NCI-H146 treated with DMSO at 0.1 percent for 48 hours (cell line): Measurements from ENCODE around the gene DSC2.
"Not testable (repeated sequence)": the region's sequence is repeated elsewhere in the genome, so short reads cannot be mapped to it uniquely, and the experiment has no call there.

Source experiments
- DNase-seq: peaks from one replicate; lab custom pipeline; 2025; ENCODE audit not compliant: unreplicated experiment; lab: John Stamatoyannopoulos, UW

DSC2 gene

DNA sequence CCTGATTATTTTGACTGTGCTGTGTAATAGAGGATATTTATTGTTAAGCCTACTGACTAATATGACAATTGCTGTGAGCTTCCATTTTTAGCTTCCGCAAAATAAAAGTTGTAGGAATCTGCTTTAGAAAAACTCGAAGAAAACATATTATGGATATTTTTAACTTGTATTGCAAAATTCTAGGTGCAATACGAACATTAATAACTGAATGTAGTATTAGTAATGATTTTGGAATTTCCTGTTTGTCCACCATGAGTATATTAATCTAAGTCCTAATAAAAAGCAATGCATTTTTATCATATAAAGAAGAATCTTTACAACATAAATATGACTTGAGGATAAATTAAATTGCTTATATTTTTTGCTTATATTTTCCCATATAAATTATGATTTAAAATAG lies 57.3 kb downstream of the DSC2 start:
- DNase-seq: no peak

DNA sequence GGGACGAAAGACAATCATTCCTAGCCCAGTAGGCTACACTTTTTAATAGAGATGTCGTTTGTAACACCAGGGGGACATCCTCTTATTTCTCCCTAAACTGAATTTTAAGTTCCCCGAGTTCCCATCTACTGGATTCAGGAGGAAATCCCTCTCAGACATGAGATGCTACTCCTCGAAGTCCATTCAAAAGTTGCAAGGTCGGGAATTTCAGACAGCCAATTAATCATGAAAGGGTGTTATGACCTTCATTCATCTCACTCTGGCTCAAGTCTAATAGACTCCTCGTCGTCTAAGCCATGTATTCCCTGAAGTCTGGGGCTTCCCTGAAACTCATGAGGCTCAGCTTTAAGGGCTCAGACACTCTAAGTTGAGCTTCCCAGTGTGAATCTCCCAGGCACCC lies 58.5 kb downstream of the DSC2 start:
- no peak for DNase-seq

DNA sequence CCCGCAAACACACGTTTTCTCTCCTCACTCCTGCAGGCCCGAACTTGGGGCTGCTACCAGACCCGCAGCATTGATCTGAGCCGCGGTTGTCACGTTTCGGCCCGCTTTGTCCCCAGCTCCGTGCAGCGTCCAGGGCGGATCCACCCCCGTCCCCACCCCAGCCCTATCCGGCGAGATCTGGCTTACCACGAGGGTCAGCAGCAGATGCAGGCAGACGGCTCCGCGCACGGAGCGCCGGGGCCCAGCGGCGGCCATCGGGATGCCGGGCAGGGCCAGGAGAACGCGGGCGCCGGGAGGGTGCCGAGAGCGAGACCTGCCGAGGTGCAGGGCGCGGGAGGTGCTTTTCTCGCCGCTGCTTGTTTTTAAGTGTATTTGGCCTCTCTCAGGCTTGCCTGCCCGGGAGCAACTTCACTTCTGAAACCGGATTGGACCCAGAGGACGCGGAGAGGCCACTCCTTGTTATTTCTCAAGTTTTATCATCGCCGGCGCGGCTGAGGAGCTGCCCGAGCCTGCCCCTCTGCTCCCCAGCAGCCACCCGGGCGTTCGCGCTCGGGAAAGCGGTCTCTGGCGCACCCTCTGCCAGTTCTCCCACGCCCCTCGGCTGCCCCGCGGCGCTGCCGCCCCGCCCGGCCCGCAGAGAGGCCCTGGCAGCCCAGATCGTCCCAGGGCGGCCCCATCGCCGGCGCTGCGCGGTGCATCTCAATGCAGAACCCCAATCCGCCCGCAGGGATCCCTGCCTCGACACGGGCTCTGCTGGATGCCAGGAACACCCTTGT lies 59.6 kb downstream of the DSC2 start, which contains the start of gene DSC3:
Gene DSC3, minus strand, starts transcription at position 337 of the 776 bp plus-strand sequence. Its CDS starts 82 bp downstream, at position 255.
- DNase-seq: no peak

DNA sequence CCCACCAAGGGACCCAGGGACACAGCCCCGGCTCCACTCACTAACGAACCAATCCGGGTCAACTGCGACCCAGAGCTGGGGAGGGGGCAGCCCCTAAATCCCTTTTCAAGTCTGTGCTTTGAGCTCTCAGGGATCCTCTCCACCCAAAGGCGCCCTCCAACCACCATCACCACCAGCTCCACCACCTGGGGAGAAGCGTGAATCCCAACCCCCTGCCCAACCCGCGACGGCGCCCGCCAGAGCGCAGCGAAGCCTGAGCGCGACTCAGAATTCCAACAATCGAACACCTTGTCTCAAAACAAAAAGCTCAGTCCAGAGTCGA lies 60.2 kb downstream of the DSC2 start:
- DNase-seq: no peak

DNA sequence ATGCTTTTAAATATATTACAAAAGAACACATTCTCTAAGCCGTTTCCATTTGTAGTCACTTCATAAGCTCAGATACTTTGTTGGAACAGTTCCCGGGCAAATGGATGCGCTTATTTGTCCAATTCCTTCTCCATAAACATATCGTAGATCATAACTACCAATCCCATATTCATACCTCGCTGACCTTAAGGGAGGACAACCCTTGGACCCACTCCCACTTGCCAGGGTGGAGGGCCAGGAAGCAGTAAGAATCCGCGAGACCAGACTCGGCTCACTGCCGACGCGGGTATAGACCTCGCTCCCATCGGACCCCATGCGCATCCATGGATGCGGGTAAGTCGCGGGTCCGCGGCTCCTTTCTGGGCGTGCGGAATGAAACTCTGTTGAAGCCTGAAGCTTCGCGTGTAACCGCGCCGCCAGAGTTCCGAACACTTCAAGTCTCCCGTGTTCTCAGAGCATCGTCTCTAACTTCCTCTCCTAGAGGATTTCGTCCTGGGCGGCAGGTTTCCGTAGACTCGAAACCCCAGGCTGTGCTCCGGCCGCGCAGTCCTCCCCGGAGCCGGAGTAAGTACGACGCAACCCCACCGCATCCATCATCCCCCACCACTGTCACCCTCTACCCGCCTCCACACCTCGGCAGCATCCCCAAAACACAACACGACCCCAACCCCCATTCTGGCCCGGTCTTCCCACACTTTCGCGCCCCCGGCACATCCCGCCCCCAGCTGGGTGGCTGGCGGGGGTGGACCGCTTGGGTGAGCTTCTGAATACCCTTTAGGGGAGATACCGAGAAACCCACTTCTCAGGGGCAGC lies 60.7 kb downstream of the DSC2 start:
- no peak for DNase-seq

DNA sequence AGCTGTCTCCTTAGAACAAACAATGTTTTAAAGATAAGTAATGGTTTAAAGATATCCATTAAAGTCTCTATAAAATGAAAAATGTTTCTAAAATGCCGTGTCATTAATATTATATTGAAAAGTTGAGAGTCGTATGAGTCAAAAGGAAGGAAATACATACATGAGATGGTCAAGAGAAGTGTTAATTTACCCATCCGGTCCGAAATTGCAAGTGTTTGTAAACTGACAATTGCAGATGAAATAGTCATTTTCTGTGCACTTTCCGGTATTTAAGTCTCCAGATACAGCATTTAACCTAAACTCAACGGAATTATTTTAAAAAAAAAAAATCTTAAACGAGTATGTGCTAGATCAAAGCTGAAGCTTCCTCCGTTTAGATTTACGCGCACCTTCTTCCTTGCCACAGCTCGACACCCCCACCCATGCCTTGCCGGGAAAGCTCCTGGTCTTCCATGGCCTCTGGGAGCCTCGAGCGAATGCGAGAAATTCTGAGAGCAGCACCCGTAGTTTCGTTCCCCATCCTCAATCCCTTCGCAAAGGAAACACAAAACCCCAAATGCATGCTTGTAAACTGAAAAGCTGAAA lies 61.4 kb downstream of the DSC2 start:
- no peak for DNase-seq

DNA sequence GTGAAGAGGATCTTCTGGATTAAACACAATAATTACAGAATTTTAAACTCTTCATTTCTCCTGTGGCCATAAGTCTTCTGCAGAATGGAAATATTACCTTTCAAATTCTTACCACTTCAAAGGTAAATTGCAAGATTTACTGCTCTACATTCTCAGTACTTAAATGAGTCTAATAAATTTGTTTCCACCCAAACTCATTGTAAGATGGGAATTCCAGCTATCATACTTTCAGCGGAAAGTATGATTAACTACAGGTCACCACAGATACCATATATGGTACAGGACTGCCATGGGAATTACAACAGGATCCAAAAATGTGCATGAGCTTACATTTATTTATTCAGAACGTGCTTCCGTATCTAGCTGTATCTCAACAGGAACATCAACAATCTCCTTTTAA lies 62.8 kb downstream of the DSC2 start:
- no peak for DNase-seq

DNA sequence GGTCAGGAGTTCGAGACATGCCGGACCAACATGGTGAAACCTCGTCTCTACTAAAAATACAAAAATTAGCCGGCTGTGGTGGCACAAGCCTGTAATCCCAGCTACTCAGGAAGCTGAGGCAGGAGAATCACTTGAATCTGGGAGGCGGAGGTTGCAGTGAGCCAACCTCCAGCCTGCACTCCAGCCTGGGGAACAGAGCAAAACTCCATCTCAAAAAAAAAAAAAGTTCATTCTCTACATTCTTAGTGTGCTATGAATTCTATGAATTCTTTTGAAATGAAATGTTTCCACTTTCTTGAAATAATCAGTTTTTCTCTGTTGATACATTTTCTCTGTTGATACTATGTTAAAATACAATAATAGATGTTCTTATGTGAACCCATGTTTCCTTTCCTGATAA lies 64.5 kb downstream of the DSC2 start:
- not testable (repeated sequence) for DNase-seq

DNA sequence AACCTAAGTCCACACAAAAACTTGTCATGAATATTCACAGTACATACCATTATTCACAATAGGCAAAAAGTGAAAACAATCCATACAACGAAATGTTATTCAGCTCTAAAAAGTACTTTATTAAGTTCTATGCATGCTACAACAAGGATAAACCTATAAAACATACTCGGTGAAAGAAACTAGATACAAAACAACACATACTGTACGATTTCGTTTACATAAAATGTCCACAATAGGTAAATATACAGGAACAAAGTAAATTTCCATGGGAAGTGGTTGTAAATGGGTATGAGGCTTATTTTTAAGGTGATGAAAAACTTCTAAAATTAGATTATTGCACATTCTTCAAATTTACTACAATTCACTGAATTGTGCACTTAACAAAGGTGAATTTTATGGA lies 67.7 kb downstream of the DSC2 start:
- no peak for DNase-seq

DNA sequence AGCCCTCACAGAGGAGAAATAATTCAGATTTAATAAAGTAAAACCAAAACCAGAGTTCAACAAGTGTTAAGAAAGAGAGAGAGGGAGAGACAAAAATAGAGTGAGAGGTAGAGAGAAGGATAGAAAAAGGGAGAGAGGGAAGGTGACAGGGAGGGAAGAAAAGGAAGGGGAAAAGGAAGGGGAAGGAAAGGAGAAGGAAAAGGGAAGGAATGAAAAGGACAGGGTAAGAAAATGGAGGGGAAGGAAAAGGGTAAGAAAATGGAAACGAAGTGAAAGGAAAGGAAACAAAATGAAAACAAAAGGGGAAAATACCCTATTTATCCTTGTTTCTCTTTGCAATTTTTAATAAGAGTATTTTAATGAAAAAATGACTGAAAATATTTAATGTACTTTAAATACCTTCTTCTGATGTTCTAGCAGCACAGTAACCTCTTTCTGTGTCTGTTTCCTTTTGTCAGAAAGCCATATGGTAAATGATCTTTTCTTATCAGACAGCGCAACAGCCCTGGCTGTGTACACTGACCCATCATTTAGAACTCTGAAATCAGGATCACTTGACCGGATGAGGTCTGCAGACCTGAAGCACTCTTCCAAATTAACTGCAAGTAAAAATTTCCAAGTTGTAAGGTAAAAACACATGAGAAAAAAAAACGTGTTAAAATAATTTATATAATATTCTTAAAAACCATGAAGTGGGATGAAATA lies 71.5 kb downstream of the DSC2 start:
- DNase-seq: no peak

DNA sequence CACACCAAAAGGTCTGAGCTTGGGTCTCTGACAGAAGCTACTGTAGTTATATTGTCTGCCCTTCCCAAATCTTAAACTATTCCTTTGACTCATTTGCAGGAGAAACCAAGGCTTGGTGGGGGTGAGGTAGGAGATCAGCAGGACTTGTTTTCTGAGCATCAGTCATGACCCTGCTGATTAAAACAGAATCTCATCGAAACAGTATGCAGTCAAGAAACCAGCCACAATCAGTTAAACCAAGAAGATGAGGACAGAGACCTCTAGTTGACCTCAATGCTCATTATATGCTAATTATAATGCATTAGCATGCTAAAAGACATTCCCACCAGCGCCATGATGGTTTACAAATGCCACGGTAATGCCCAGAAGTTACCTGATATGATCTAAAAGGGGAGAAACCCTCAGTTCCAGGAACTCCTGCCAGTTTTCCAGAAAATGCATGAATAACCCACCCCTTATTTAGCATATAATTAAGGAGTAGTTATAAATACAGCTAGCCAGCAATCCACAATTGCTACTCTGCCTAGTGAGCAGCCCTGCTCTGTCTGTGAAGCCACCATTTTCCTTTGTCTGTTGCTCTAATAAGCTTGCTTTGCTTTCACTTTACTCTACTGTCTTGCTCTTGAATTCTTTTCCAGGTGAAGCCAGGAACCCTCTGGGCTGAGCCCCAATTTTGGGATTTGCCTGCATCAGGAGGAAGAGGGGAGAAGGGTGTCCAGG lies 86.3 kb downstream of the DSC2 start:
- DNase-seq: no peak

DNA sequence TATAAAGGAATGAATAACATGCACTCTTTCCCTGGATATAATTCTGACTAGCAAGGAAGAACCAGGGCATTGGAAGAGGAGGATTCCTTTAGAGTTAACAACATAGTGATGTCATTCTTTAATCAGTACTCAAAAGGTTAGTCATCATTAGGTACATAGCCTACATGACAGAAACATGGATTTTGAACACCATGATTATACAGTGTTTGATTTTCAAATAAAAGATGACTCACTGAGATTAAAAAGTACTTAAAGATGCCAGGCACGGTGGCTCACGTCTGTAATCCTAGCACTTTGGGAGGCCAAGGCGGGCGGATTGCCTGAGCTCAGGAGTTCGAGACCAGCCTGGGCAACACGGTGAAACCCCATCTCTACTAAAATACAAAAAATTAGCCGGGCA lies 90.8 kb downstream of the DSC2 start:
- DNase-seq: not testable (repeated sequence)

DNA sequence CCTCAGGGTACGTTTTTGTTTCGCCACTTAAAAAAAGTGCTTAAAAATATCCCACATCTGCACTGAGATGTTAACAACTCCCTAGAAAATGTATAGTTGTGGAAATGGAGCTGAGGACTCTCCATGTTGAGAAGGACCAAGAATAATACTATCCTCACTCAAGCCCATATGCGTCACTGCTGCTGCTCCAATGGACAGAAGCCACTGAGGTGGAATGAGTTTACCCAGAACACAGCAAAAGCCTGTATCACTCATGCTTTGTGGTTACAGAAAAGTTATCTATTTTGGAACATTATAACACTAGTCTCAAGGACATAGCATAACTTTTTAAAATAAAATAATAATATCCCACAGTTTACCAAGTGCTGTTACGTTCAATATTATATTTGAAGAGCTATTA lies 91.6 kb downstream of the DSC2 start:
- no peak for DNase-seq
